Testis (tissue), 3 donors: ENCODE results near the gene AR. TPM values are rescaled to one million over a fixed set of nuclear protein-coding genes. Genes with fewer than 3 reads are reported as not detected.

Experiments
- DNase-seq: peaks from one replicate; pipeline ENCODE4 v3.0.0-alpha.2; 2019
- H3K27ac ChIP-seq, 2 donors: fragments of 200-600 bp; sonication (generic); one replicate each; pipeline ENCODE4 v1.5.1; 2019
- H3K27me3 ChIP-seq: fragments of 200-600 bp; sonication (generic); one replicate; pipeline ENCODE4 v1.5.1; 2019
- H3K36me3 ChIP-seq: fragments of 200-600 bp; sonication (generic); one replicate; pipeline ENCODE4 v1.5.1; 2017; ENCODE audit warnings: low read depth; ENCODE audit errors: missing control alignments
- H3K4me1 ChIP-seq: fragments of 200-600 bp; sonication (generic); one replicate; pipeline ENCODE4 v1.5.1; 2019
- H3K4me3 ChIP-seq, 2 donors: fragments of 200-600 bp; sonication (generic); one replicate each; pipeline ENCODE4 v1.5.1; 2017 to 2019
- H3K9me3 ChIP-seq: fragments of 200-600 bp; sonication (generic); one replicate; pipeline ENCODE4 v1.5.1; 2017
- POLR2A ChIP-seq: fragments of 450-650 bp; IDR thresholded peaks from one replicate; pipeline ENCODE4 v1.6.1; 2017; ENCODE audit warnings: antibody characterized with exemption, mild to moderate bottlenecking, moderate library complexity
- WGBS, 2 donors: methylation state at CpG; one replicate each; pipeline ENCODE4 v1.1.5; 2018; 5-methylcytosine and 5-hydroxymethylcytosine counted together
- intact Hi-C: fragments of 100-400 bp; cut with DNase I; formaldehyde crosslinking; loops from one replicate; pipeline ENCODE4 v1.15.1; 2023; ENCODE audit warnings: low total_unique reads
- polyA plus RNA-seq: library from polyadenylated mRNA; stranded (reverse); fragments of 350-450 nt; fragmentation: Illumina TruSeq; extraction: RNeasy Lipid Tissue Mini Kit (QIAGEN cat#74804); gene quantifications from one replicate; pipeline ENCODE4 v1.2.3, GENCODE V29; 2014; ENCODE audit warnings: low read depth, low replicate concordance; ENCODE audit not compliant: insufficient read depth
- total RNA-seq, 2 donors: library from RNA; depleted of rRNA; stranded (reverse); fragments of >200 nt; gene quantifications; one replicate each; pipeline ENCODE4 v1.2.3, GENCODE V29; 2016
- TF ChIP-seq, protein P1 (sequence below), 3 experiments: fragments of 450-650 bp in 2 of 3; fragments of 200-600 bp in 1 of 3; sonication (generic) in 1 of 3; IDR thresholded peaks; one replicate each; pipeline ENCODE4 v1.5.1; 2016 to 2019; ENCODE audit warnings: antibody characterized with exemption in 3 of 3, mild to moderate bottlenecking in 2 of 3, moderate library complexity in 1 of 3

Gene AR
- total and polyA plus RNA-seq, 3 donors from 2014 or later = 12.0 to 52.3 (median 34.3) TPM

DNA sequence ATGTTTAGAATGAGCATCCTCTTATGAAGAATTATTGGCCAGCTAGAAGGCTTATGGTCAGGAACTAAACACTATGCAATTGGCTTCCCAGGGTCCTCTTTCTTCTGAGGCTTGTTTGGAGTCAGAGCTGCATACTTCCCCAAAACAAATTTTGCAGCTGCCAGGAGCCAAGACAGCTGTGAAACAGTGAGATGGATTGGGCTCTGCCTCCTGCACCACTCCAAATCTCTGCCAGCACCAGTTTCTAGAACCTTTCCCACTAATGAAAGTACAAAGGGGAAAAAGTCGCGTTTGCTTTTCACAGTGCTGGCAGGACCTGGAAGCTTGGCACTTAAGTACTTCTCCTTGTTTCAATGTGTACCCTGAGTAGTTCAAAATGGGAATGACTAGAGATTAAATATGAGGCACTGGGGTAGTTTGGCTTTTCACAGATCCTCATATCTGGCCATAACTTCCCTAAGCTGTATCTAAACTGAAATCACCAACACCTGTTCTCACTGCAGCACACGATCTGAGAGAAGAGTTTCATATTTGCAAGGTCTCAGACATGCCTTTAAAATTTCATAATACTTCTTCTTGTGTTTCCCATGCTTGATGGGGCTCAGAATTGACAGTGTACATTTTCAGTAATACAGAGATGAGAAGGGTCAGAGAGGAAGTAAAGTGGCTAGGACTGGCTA lies 20.7 kb upstream of the AR start:
- no peaks in the 10 kb centered on the region for H3K36me3 ChIP-seq
- intact Hi-C loops = no loop called here
- 26 to 34% methylated on average over 3 of the region's 3 CpGs for WGBS, 2 donors
- H3K4me1 ChIP-seq = no peaks in the 10 kb centered on the region
- no peak overlapping the region for H3K27ac ChIP-seq
- no peaks in the 10 kb centered on the region for H3K27me3 ChIP-seq
- TF ChIP-seq, protein P1, sequence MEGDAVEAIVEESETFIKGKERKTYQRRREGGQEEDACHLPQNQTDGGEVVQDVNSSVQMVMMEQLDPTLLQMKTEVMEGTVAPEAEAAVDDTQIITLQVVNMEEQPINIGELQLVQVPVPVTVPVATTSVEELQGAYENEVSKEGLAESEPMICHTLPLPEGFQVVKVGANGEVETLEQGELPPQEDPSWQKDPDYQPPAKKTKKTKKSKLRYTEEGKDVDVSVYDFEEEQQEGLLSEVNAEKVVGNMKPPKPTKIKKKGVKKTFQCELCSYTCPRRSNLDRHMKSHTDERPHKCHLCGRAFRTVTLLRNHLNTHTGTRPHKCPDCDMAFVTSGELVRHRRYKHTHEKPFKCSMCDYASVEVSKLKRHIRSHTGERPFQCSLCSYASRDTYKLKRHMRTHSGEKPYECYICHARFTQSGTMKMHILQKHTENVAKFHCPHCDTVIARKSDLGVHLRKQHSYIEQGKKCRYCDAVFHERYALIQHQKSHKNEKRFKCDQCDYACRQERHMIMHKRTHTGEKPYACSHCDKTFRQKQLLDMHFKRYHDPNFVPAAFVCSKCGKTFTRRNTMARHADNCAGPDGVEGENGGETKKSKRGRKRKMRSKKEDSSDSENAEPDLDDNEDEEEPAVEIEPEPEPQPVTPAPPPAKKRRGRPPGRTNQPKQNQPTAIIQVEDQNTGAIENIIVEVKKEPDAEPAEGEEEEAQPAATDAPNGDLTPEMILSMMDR (IDR thresholded peaks at IDR 0.05) = no peak
- no peak for TF ChIP-seq POLR2A
- no peaks in the 10 kb centered on the region for H3K9me3 ChIP-seq
- H3K4me3 ChIP-seq = no peak overlapping the region
- no peak for DNase-seq

DNA sequence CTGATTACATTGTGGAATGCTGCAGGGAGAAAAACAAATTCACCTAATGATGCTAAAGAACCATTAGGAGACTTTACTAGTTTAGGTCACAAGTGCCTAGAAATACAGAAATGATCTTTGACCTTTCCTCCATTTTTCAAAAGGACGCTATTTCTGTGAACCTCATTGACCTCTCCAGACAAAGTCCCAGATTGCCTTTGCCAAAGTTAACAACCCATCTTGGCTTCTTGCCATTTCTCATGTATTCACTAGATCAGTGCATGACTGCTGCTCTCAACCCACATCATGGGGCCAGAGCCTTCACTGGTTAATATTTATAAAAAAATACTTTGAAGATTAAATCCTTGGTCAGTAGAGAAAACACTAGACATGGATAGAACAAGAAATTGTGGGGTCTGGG lies 19.9 kb upstream of the AR start:
- Histone ChIP-seq H3K4me3 (no peak overlapping the region), H3K27me3 (no peaks in the 10 kb centered on the region), H3K36me3 (no peaks in the 10 kb centered on the region), H3K9me3 (no peaks in the 10 kb centered on the region), H3K4me1 (no peaks in the 10 kb centered on the region), H3K27ac (no peak overlapping the region)
- no peak for DNase-seq
- intact Hi-C loops = no loop called here
- 23 to 43% methylated on average over 1 of the region's 1 CpG for WGBS, 2 donors
- TF ChIP-seq, protein P1 (IDR thresholded peaks at IDR 0.05) = no peak
- TF ChIP-seq POLR2A = no peak

DNA sequence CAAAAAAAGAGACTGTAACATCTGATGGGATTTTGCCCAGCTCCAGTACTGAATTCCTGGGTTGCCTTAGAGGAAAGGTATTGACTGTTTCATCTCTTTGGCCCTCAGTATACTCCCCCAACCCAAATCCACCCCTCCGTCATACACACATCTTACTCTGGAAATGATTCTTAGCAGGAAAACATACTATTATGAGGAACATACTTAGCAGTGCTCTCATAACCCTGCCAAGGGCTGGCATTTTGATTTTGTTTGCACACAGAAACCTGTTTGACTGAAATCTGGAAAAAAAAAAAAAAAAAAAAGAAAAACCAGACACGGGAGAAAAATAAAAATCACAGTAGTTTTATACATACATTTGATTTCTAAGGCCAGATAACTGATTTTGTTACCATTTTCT lies 19.4 kb upstream of the AR start:
- Histone ChIP-seq H3K4me3 (no peak overlapping the region), H3K27me3 (no peaks in the 10 kb centered on the region), H3K36me3 (no peaks in the 10 kb centered on the region), H3K4me1 (no peaks in the 10 kb centered on the region), H3K9me3 (no peaks in the 10 kb centered on the region), H3K27ac (no peak overlapping the region)
- 35 to 83% methylated on average over 2 of the region's 2 CpGs for WGBS, 2 donors
- no peak for DNase-seq
- TF ChIP-seq, protein P1 (IDR thresholded peaks at IDR 0.05) = no peak
- no peak for TF ChIP-seq POLR2A
- intact Hi-C loops = no loop called here

DNA sequence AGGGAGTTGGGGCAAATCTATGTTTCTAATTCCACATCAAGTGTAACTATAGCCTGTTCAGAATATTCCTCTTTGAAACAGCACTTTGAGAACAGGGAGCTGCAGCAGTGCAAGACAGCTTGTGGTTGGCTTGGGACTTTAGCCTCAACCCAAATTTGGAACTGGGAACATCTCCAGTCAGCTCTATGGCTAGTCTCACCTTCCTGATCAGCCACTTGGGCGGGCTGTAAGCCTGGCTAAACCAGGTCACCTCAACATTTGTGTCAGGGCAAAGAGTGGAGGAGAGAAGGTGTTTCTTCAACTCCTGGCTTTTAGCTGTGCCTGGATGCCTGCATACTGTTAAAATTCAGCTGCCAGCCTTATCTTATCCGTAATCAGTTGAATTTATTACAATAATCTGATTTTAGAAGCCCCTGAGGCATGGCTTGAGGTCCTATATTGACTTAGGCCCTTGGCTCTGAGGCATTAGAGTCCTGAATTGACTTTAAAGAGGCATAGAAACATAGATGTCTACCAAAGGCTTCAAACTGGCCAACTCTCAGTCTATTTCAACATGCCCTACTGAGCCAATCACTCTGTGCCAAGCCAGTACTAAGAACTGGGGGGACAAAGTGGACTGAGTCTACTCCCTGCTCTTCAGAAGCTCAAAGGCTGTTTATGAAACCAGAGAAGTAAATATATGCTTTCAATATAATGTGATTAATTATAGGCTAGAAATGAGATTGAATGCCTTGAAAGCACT lies 18.7 kb upstream of the AR start:
- Histone ChIP-seq H3K27me3 (no peaks in the 10 kb centered on the region), H3K36me3 (no peaks in the 10 kb centered on the region), H3K4me3 (no peak overlapping the region), H3K27ac (no peak overlapping the region), H3K4me1 (no peaks in the 10 kb centered on the region), H3K9me3 (no peaks in the 10 kb centered on the region)
- intact Hi-C loops = no loop called here
- TF ChIP-seq POLR2A = no peak
- TF ChIP-seq, protein P1 (IDR thresholded peaks at IDR 0.05) = no peak
- no peak for DNase-seq
- 67% methylated on average over 2 of the region's 2 CpGs; no CpG with 5 or more reads in 1 of the 2 donors for WGBS, 2 donors
